Measurements from ENCODE around the gene UNC13B. TPM values are rescaled to one million over a fixed set of nuclear protein-coding genes. Genes with fewer than 3 reads are reported as not detected.

The UNC13B gene
- total RNA-seq, 1 experiment from 2014 or later, result 9.8 TPM

DNA sequence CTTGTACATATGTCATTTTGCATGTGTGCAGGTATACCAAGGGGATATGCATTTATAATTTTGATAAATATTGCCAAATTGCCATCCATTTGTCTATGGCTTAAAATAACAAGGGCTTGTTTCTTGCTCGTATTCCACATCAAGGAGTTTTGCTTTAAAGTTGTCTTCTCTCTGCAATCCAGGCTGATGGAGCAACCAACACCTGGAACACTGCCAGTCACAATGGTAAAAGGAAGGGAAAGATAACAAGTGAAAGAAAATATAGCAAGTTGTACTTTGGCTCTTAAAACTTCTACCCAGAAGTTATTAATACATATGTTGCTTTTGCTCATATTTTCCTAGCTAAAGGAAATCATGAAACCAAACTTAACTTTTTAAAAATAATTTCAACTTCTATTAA, 156.9 kb downstream of the UNC13B start:
- ATAC-seq, result no peak
- POLR2A ChIA-PET (ENCODE audit: unreplicated experiment), result no interaction called here

DNA sequence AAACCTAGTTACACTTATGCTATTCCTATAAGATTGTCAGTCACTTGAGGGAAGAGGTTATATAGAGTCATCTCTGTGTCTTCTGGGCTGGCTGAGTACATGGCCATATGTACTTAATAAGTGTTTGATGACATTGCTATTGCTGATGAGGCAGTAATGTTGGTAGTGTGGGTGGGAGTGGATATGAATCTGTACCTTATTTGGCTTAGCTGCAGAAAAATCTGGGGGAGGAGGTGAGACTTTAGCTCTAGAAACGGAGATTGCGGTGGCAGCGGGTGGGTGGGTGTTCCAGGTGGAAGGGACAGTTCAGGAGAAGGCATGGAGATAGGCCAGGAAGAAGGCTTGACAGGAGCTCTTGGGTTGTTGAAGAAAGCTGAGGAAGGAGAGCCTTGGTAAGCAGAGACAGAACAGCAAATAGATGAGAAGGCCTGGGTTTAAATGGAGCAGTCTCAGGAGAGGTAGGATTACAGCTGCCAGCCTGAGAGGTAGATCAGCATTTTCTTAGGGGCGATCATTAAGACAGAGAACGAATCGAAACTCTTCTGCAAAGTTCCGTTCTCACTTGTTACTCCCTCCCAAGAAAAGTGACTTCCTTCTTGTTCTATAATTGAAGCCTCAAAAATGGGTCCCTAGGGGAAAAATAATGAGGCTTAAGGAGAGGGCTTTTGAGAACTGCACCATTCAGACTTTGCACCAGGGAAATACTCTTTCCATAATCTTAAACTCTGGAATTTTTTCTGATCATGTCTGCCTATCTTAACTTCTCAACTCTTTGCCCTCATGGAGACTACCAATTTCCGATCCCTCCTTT, 160.5 kb downstream of the UNC13B start:
- H3K9me2 ChIP-seq (replicated peaks; ENCODE audit: low read length), result no peaks in the 10 kb centered on the region
- H3K27ac ChIP-seq (ENCODE audit: low read length), result no peak overlapping the region
- DNase-seq (no peak), ATAC-seq (no peak)
- ChIA-PET CTCF (no interaction called here), POLR2A (ENCODE audit: unreplicated experiment) (no interaction called here)
- H3K79me2 ChIP-seq (ENCODE audit: low read length), result no peaks in the 10 kb centered on the region
- no peaks in the 10 kb centered on the region; the same call in 1 of the 2 replicates for H3K4me1 ChIP-seq (ENCODE audit: insufficient read depth, low read length)
- H3K9me3 ChIP-seq (ENCODE audit: low read length), result no peaks in the 10 kb centered on the region
- no peaks in the 10 kb centered on the region; the same call in 1 of the 2 replicates for H3K36me3 ChIP-seq (ENCODE audit: low read depth, low read length)
- no peaks in the 10 kb centered on the region for H3K27me3 ChIP-seq (ENCODE audit: low read length)
- intact Hi-C loops (cut with micrococcal nuclease), result no loop called here
- no peak overlapping the region for H2AFZ ChIP-seq (ENCODE audit: low read length)
- H4K20me1 ChIP-seq (ENCODE audit: low read length), result no peaks in the 10 kb centered on the region
- BruUV-seq (replicated peaks), result no TSS peak
- TF ChIP-seq EZH2 (IDR thresholded peaks at IDR 0.05; ENCODE audit: low read length, unreplicated experiment), result no peak
- TF ChIP-seq, protein P1, sequence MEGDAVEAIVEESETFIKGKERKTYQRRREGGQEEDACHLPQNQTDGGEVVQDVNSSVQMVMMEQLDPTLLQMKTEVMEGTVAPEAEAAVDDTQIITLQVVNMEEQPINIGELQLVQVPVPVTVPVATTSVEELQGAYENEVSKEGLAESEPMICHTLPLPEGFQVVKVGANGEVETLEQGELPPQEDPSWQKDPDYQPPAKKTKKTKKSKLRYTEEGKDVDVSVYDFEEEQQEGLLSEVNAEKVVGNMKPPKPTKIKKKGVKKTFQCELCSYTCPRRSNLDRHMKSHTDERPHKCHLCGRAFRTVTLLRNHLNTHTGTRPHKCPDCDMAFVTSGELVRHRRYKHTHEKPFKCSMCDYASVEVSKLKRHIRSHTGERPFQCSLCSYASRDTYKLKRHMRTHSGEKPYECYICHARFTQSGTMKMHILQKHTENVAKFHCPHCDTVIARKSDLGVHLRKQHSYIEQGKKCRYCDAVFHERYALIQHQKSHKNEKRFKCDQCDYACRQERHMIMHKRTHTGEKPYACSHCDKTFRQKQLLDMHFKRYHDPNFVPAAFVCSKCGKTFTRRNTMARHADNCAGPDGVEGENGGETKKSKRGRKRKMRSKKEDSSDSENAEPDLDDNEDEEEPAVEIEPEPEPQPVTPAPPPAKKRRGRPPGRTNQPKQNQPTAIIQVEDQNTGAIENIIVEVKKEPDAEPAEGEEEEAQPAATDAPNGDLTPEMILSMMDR (conservative IDR thresholded peaks at IDR 0.05; ENCODE audit: low read depth, low read length), result no peak
- TF ChIP-seq EZH2phosphoT487 (IDR thresholded peaks at IDR 0.05; ENCODE audit: borderline replicate concordance, low read length), result no peak
- no peak overlapping the region for H3K9ac ChIP-seq (ENCODE audit: low read length)
- H3K4me3 ChIP-seq (ENCODE audit: low read length), result no peak overlapping the region
- H3K4me2 ChIP-seq (ENCODE audit: low read length), result no peak overlapping the region
- no peaks in the 10 kb centered on the region for H3F3A ChIP-seq (ENCODE audit: low read length, unreplicated experiment)

More for the DNA sequence above, 156.9 kb downstream of the UNC13B start:
- BruUV-seq (replicated peaks), result no TSS peak
- Histone ChIP-seq H3K9me3 (ENCODE audit: low read length) (no peaks in the 10 kb centered on the region), H4K20me1 (ENCODE audit: low read length) (no peaks in the 10 kb centered on the region), H3K9ac (ENCODE audit: low read length) (no peak overlapping the region), H2AFZ (ENCODE audit: low read length) (no peak overlapping the region), H3K4me1 (ENCODE audit: insufficient read depth, low read length) (no peaks in the 10 kb centered on the region; the same call in 1 of the 2 replicates), H3F3A (ENCODE audit: low read length, unreplicated experiment) (no peaks in the 10 kb centered on the region), H3K36me3 (ENCODE audit: low read depth, low read length) (no peaks in the 10 kb centered on the region; the same call in 1 of the 2 replicates), H3K4me3 (ENCODE audit: low read length) (no peak overlapping the region), H3K79me2 (ENCODE audit: low read length) (no peaks in the 10 kb centered on the region), H3K9me2 (replicated peaks; ENCODE audit: low read length) (no peaks in the 10 kb centered on the region), H3K4me2 (ENCODE audit: low read length) (no peak overlapping the region), H3K27ac (ENCODE audit: low read length) (no peak overlapping the region), H3K27me3 (ENCODE audit: low read length) (no peaks in the 10 kb centered on the region)
- CTCF ChIA-PET, result no interaction called here
- DNase-seq, result no peak
- TF ChIP-seq EZH2phosphoT487 (IDR thresholded peaks at IDR 0.05; ENCODE audit: borderline replicate concordance, low read length) (no peak), EZH2 (IDR thresholded peaks at IDR 0.05; ENCODE audit: low read length, unreplicated experiment) (no peak)
- intact Hi-C loops (cut with micrococcal nuclease), result no loop called here

DNA sequence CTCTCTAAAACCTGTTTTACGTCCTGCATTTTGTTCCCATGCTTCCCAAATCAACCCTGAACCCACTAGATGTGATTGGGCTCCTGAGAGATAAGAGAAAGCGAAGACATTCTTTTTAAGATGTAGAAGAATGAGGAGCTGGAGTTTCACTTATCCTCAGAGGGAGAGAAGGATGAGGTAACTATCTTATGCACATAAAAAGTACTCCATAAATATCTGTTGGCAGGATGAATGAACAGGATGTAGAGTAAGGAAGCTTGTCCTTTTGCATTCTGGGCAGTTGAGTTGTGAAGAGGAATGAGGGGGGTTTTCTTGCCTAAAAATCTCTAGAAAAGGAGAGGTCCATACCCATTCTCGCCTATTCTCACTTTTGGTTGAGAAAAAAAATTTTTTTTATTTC, 163.2 kb downstream of the UNC13B start:
- no peaks in the 10 kb centered on the region for H3K79me2 ChIP-seq (ENCODE audit: low read length)
- H3K4me2 ChIP-seq (ENCODE audit: low read length), result no peak overlapping the region
- CTCF ChIA-PET, result no interaction called here
- H3K9me3 ChIP-seq (ENCODE audit: low read length), result no peaks in the 10 kb centered on the region
- no peak for DNase-seq
- H3K9ac ChIP-seq (ENCODE audit: low read length), result no peak overlapping the region
- no peak overlapping the region for H3K27ac ChIP-seq (ENCODE audit: low read length)
- H3K4me1 ChIP-seq (ENCODE audit: insufficient read depth, low read length), result no peaks in the 10 kb centered on the region; the same call in 1 of the 2 replicates
- H3K36me3 ChIP-seq (ENCODE audit: low read depth, low read length), result no peaks in the 10 kb centered on the region
- no peak overlapping the region for H3K4me3 ChIP-seq (ENCODE audit: low read length)
- H2AFZ ChIP-seq (ENCODE audit: low read length), result no peak overlapping the region
- BruUV-seq (replicated peaks), result no TSS peak
- H3F3A ChIP-seq (ENCODE audit: low read length, unreplicated experiment), result no peaks in the 10 kb centered on the region
- intact Hi-C loops (cut with micrococcal nuclease), result no loop called here
- no peaks in the 10 kb centered on the region for H3K27me3 ChIP-seq (ENCODE audit: low read length)
- ATAC-seq, result no peak
- no peaks in the 10 kb centered on the region for H3K9me2 ChIP-seq (replicated peaks; ENCODE audit: low read length)
- TF ChIP-seq, protein P1 (conservative IDR thresholded peaks at IDR 0.05; ENCODE audit: low read depth, low read length), result no peak
- TF ChIP-seq EZH2phosphoT487 (IDR thresholded peaks at IDR 0.05; ENCODE audit: borderline replicate concordance, low read length) (no peak), EZH2 (IDR thresholded peaks at IDR 0.05; ENCODE audit: low read length, unreplicated experiment) (no peak)
- no peaks in the 10 kb centered on the region for H4K20me1 ChIP-seq (ENCODE audit: low read length)
- POLR2A ChIA-PET (ENCODE audit: unreplicated experiment), result no interaction called here
